OCI-LY3 (cell line): ENCODE measurements around the gene IPO5.

ENCODE experiments used
- EZH2phosphoT487 ChIP-seq: fragments of 200-600 bp; shearing (Covaris generic); IDR thresholded peaks from 2 replicates; pipeline ENCODE4 v1.6.1; 2018; ENCODE audit warnings: antibody characterized with exemption, mixed run types, low read depth
- TF ChIP-seq, protein P1 (sequence below): fragments of 200-600, 300-600 bp; sonication (generic); IDR thresholded peaks from 2 replicates; pipeline ENCODE4 v1.5.1; 2014; ENCODE audit warnings: antibody characterized with exemption, low read length, low read depth

DNA sequence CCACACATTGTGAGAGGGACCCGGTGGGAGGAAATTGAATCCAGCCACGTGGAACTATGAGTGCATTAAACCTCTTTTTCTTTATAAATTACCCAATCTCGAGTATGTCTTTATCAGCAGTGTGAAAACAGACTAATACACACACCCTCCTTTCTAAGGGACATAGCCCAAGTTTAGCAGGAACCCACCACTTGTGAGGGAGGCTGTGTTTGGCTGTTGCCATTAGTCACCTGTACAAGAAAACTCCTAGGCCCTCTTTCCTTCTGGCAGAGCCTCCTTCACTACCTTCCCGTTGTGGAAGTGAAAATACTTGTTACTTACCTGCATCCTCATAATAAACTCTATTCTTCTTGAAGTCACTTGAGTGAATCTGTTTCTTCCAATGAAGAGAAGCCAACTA, 113.2 kb downstream of the IPO5 start:
- TF ChIP-seq, protein P1, sequence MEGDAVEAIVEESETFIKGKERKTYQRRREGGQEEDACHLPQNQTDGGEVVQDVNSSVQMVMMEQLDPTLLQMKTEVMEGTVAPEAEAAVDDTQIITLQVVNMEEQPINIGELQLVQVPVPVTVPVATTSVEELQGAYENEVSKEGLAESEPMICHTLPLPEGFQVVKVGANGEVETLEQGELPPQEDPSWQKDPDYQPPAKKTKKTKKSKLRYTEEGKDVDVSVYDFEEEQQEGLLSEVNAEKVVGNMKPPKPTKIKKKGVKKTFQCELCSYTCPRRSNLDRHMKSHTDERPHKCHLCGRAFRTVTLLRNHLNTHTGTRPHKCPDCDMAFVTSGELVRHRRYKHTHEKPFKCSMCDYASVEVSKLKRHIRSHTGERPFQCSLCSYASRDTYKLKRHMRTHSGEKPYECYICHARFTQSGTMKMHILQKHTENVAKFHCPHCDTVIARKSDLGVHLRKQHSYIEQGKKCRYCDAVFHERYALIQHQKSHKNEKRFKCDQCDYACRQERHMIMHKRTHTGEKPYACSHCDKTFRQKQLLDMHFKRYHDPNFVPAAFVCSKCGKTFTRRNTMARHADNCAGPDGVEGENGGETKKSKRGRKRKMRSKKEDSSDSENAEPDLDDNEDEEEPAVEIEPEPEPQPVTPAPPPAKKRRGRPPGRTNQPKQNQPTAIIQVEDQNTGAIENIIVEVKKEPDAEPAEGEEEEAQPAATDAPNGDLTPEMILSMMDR, result no peak
- no peak for TF ChIP-seq EZH2phosphoT487
